Activated CD4-positive, CD25-positive, alpha-beta regulatory T cell treated with anti-CD3 and anti-CD28 coated beads, Interleukin-2, amount 50 U/mL, for 24 hours (primary cell): ENCODE data around the gene FDXR.
A peak's percentile ranks its signal among the peaks of the same experiment; 100 is the strongest.

Experiments
- ATAC-seq, 2 donors: fragments of 150-1000 bp; cut with Tn5 transposase; one replicate each; pipeline ENCODE4 v1.10.0; 2021; ENCODE audit warnings: mild to moderate bottlenecking in 1 of 2, moderate library complexity in 1 of 2

The FDXR gene

GRCh38 chr17:74893936-74894671 lies 21.3 kb upstream of the FDXR start:
- no peak for ATAC-seq

- peak in 1 of 2 donors; percentile 33 for ATAC-seq
These were observed 20.4 kb upstream of the FDXR start, which contains the start of gene FADS6 for GRCh38 chr17:74892974-74893911. FADS6 (minus strand) TSS chr17:74893633; CDS start chr17:74893595, 38 bp downstream.

DNA sequence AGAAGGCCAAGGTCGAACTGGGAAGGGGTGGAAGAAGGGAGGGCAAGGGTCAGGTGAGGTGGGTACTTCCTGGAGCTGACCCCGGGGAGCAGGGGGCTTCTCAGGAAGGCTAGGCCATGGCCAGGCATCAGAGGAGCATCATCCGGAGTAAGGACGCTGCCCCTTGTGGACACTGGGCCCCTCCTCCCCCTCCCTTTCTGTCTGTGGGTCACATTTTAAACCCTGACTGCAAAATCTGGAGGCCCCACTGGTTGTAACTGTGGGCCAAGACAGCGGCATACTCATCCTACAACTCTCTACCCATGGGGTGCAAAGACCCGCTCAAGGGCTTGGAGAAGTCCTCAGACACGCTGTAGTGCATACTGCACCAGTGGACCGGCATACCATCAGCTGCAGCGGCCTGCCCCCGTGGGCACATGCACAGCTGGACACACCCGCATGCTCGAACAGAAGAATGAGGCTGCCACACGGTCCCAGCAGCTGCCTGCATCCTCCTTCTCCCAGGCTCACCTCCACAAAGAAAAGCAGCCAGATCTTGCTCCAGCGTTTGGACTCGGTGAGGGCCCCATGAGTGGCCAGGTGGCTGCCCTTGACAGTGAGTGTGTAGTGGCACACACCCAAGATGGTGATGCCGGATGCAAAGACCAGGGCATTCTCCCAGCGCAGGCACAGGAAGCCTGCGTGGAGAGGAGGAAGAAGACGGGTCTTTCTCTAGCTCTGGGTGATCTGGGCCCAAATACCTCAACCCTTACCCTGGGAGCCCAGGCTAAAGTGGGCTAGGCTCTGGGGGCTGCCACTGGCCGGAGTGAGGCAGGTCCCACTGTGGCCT lies 19.4 kb upstream of the FDXR start:
- ATAC-seq = no peak

- no peak for ATAC-seq
These were observed 17.8 kb upstream of the FDXR start for GRCh38 chr17:74890554-74890953.

DNA sequence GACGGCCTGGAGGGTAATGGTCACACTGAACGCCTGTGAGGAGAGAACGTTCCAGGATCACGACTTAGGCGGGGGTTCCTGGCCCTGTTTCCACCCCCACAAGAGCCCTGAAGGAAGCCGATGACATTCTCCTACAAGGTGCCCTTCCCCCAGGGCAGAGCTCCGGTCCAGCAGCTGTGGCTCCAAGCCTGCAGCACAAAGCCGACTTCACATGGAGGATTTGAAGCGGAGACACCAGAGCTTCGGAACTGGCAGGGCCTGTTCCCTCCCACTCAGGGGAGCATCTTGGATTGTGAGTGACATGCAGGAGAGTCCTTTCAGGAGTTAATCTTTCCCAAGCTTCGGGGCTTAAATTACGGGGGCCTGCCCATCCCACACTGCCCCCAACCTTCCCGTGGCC lies 15.7 kb upstream of the FDXR start:
- no peak for ATAC-seq

- ATAC-seq = no peak
These were observed 10.5 kb upstream of the FDXR start for GRCh38 chr17:74883241-74883745.

- no peak for ATAC-seq
These were observed 9.9 kb upstream of the FDXR start for GRCh38 chr17:74882517-74883240.

DNA sequence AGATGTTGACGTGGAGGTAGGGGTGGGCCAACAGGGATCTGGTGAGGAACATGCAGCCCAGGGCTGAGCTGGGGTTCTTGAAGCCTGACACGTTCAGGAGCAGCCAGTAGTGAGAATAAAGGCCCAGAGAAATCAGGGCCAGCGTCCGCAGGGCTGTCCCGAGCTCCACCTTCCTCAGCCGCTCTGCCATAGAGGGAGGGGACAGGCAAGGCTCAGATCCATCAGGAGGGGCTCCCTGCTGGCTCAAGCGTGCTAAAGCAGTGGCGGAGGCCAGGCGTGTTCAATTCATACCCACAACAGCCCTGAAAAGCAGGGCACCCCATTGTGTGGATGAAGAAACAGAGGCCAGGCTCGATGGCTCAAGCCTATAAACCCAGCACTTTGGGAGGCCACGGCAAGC lies 8.3 kb upstream of the FDXR start:
- no peak for ATAC-seq

DNA sequence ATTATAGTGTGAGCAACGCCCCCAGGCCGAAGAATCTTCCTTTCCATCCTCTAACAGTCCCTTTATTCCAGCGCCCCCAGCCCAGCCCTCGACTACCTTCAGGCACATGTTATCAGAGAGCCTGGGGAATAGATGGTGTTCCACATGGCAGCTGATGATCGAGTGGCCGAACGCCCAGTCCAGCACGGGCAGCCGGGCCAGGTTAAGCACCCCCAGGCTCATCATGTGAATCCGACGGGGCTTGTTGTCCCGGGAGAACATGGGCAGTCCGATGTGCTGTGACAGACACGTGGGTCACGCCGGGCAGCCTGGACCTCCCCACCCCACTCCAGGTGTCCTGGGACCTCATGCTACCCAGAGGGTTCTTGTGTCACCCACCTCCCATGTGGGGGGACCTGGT lies 6.5 kb upstream of the FDXR start:
- no peak for ATAC-seq

- ATAC-seq = no peak
These were observed 5.9 kb upstream of the FDXR start for GRCh38 chr17:74878658-74879057.

DNA sequence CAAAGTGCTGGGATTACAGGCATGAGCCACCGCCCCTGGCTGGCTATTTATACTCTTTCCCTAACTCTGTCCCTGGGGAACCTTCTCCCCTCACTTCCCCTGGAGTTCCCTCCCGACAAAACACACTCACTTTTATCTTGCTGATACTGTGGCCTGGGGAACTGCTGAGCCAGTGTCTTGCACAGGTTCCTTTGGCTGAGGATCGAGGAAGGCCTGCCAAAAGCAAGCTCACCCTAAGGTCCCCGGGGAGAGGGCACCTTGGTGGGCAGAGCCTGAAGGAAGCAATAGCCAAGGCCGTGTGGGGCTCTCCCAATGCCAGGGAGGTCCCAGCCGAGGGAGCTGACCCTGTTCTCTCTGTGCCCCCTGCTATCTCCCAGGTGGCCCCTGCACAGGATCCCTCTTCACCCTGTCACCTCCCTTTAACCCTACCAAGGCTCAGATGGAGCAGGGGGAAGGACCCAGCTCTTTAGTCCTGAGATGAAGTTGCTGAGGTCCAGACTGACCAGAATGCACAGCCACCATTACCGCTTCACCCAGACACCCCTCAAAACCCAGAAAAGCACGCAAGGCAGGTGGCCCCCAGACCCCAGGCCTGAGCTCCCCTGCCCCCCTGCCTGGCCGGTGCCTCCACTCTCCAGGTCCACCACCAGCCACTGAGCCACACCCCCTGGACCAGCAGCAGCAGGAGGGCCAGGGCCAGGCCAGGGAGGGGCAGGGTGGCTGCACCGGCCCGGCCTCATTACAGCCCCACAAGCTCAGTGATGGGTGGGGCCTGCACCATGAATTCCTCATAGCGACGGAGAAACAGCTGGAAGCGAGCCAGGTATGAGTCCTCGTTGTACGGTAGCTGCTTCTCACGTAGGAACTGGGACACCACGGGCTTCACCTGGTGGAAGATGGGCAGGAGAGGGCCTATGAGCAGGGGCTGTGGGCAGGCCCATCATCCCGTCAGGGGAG lies 5.1 kb upstream of the FDXR start:
- ATAC-seq = no peak

DNA sequence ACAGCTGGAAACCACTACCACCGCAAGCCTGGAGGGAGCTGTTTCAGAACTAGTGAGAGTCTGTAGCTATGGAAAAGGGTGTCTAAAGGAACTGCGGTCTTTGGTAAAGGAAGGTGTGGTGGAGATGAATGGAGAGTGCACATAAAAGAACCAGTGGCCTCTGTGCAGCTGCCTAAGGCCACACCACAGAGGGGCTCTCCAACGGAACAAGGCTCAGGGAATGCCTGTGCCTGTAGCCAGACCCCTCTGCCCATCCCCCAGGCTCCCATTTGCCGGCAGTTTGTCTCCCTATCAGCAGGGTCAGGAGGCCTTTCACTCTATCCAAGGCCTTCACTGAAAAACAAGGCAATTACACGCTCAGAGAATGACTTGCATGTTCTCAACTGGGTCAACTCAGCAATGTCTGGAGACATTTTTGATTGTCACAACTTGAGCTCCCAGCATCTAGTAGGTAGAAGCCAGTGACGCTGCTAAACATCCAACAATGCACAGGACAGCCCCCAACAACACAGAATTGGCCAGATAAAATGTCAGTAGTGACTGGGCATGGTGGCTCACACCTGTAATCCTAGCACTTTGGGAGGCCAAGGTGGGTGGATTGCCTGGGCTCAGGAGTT lies 3.3 kb upstream of the FDXR start:
- ATAC-seq = no peak

DNA sequence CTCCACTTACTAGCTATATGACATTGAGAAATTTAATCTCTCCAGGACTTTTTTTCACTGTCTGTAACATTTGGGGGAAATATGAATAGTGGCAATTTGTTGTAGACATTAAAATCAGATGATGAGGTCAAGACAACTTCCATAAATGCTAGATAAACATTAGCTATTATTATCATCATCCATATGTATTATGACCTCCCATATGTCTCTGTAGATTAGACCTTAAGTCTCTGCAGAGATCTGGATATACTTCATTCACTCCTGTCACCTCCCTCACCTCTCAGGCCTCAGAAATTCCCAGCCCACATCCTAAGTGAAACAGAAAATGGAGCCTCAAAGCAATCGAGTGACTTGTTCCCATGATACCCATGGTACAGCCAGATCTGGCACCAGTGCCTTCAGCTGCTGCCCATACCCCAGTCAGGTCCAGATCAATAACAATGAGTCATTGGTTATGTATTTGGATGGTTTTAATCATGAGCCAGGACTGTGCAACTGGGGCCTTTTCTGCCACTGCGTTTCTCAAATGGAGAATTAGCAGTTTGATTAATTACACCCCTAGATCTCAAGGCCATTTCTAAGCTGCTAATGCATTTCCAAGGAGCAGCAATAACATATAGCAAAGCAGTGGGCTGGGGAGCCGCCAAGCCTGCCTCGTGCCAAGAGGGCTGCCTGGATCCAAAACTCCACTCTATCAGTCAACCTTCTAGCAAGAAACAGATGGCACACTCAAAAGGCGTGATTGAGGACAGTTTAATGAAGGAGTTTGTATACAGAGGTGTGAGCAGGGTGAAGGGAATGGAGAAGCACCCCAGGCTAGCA lies 2.6 kb upstream of the FDXR start:
- no peak for ATAC-seq

DNA sequence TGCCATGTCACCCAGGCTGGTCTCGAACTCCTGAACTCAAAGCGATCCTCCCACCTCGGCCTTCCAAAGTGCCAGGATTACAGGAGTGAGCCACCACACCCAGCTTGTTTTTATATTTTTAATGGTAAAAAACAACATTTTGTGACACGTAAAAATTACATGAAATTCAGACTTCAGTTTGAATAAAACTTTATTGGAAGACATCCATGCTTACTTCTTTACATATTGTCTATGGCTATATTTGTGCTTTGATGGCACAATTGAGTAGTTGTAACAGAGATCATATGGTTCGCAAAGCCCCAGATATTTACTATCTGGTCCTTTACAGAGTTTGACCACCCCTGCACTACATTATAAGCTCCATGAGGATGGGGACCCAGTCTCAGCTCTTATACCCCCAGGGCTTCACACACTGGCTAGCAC lies 1.8 kb upstream of the FDXR start:
- ATAC-seq = no peak

DNA sequence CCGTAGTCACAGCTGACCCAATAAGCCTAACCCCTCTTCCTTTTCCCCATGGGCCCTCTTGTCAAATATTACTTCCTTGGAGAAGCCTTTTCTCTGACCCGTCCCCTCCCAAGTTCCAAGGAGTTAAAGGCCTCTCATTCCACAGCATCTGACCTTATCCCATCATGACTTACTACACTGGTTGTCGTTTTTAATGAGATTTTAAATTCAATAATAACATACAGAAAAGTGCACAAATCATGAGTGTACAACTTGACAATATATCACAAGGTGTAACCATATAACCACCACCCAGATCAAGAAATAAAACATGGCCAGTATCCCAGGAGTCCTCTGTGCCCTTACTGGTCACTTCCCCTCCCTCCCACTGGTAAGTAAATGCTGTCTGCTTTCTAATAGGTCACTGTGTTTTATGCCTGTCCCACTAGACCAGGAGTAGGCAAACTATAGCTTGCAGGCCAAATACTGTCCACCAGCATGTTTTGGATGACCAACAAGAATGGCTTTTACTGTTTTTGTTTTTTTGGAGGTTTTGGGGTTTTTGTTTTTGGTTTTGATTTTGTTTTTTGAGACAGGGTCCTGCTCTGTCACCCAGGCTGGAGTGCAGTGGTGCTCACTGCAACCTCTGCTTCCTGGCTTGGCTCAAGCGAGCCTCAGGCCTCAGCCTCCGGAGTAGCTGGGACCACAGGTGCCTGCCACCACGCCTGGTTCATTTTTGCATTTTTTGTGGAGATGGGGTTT lies 1.2 kb upstream of the FDXR start:
- no peak for ATAC-seq

DNA sequence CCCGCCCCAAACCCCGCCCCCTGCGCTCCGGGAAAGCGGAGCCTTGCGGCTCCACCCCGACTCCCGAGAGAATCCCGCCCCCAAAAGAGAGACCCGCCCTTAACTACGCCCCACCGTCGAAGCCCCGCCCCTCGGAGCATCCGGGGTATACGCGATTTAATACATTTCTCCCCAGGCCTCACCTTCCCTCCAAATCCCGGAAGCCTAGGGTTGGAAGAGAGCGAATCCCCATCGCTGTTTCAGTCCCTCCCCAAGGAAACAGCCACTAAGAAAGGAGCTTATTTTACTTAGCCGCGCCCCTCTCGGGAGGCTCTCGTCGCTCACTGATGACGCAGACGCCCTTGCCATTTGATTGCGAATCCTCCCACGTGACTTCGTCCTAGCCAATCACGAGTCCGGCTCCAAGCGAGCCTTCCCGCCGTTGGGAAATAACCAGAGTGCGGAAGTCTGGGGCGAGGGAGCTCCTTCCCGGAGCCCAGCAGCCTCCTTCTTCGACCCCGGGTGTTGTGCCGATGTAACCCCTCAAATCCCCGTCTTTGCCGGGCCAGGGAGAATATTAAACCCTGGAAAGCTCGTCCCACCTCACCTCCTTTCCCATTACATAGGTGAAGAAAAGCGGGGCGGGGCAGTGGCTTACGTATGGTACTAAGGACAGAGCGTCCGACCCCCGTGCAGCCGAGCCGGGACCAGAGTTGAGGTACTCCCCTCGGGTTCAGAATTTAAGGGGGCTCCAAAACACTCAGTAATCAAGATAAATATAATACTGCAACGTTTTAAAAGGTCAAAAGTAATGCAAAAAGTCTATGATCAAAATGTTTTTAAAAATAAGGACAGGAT lies 461 bp upstream of the FDXR start:
- peak; percentile 97 to 98 for ATAC-seq

GRCh38 chr17:74871356-74872076 lies 1.3 kb downstream of the FDXR start:
- no peak for ATAC-seq
